ENCODE data around the gene TRNAU1AP.
"Not testable (repeated sequence)": the region's sequence is repeated elsewhere in the genome, so short reads cannot be mapped to it uniquely, and the experiment has no call there.

The TRNAU1AP gene

GRCh38 chr1:28560886-28561285, 8.0 kb downstream of the TRNAU1AP start:
- no peak overlapping the region for H3K4me3 ChIP-seq
- TF ChIP-seq POLR2AphosphoS5 (IDR thresholded peaks at IDR 0.05; ENCODE audit: borderline replicate concordance, low read depth, low read length) (no peak), EZH2 (IDR thresholded peaks at IDR 0.05) (no peak), FOXP2 (optimal IDR thresholded peaks at IDR 0.05; ENCODE audit: control extremely low read depth, extremely low read length, insufficient read depth) (no peak)
- no peak overlapping the region for H3K27ac ChIP-seq
- no peak overlapping the region for H3K9ac ChIP-seq (ENCODE audit: insufficient read length)
- H3K9me3 ChIP-seq (ENCODE audit: low read depth, low read length), result no peaks in the 10 kb centered on the region
- no peak for DNase-seq (ENCODE audit: low read depth, low spot score)
- peaks cover 46% of the 10 kb centered on the region for H3K36me3 ChIP-seq (ENCODE audit: insufficient read depth, low read length)

- Histone ChIP-seq H3K4me3 (no peak overlapping the region), H3K9ac (ENCODE audit: insufficient read length) (no peak overlapping the region), H3K27ac (no peak overlapping the region), H3K36me3 (ENCODE audit: insufficient read depth, low read length) (peaks cover 57% of the 10 kb centered on the region), H3K9me3 (ENCODE audit: low read depth, low read length) (no peaks in the 10 kb centered on the region)
- DNase-seq (ENCODE audit: low read depth, low spot score), result no peak
- TF ChIP-seq FOXP2 (optimal IDR thresholded peaks at IDR 0.05; ENCODE audit: control extremely low read depth, extremely low read length, insufficient read depth) (no peak), POLR2AphosphoS5 (IDR thresholded peaks at IDR 0.05; ENCODE audit: borderline replicate concordance, low read depth, low read length) (no peak), EZH2 (IDR thresholded peaks at IDR 0.05) (no peak)
These were observed 11.4 kb downstream of the TRNAU1AP start for GRCh38 chr1:28564310-28564709.

GRCh38 chr1:28565040-28565439, 12.2 kb downstream of the TRNAU1AP start:
- Histone ChIP-seq H3K27ac (no peak overlapping the region), H3K9ac (ENCODE audit: insufficient read length) (no peak overlapping the region), H3K9me3 (ENCODE audit: low read depth, low read length) (no peaks in the 10 kb centered on the region), H3K36me3 (ENCODE audit: insufficient read depth, low read length) (peaks cover 53% of the 10 kb centered on the region), H3K4me3 (no peak overlapping the region)
- TF ChIP-seq EZH2 (IDR thresholded peaks at IDR 0.05) (no peak), POLR2AphosphoS5 (IDR thresholded peaks at IDR 0.05; ENCODE audit: borderline replicate concordance, low read depth, low read length) (no peak), FOXP2 (optimal IDR thresholded peaks at IDR 0.05; ENCODE audit: control extremely low read depth, extremely low read length, insufficient read depth) (no peak)
- DNase-seq (ENCODE audit: low read depth, low spot score), result no peak

- H3K36me3 ChIP-seq (ENCODE audit: insufficient read depth, low read length), result peaks cover 50% of the 10 kb centered on the region
- H3K4me3 ChIP-seq, result no peak overlapping the region
- H3K9me3 ChIP-seq (ENCODE audit: low read depth, low read length), result no peaks in the 10 kb centered on the region
- TF ChIP-seq FOXP2 (optimal IDR thresholded peaks at IDR 0.05; ENCODE audit: control extremely low read depth, extremely low read length, insufficient read depth) (no peak), EZH2 (IDR thresholded peaks at IDR 0.05) (no peak), POLR2AphosphoS5 (IDR thresholded peaks at IDR 0.05; ENCODE audit: borderline replicate concordance, low read depth, low read length) (no peak)
- H3K27ac ChIP-seq, result no peak overlapping the region
- no peak overlapping the region for H3K9ac ChIP-seq (ENCODE audit: insufficient read length)
- DNase-seq (ENCODE audit: low read depth, low spot score), result no peak
These were observed 12.8 kb downstream of the TRNAU1AP start for GRCh38 chr1:28565726-28566125.

GRCh38 chr1:28566931-28567330, 14.0 kb downstream of the TRNAU1AP start:
- H3K27ac ChIP-seq, result no peak overlapping the region
- DNase-seq (ENCODE audit: low read depth, low spot score), result no peak
- peaks cover 44% of the 10 kb centered on the region for H3K36me3 ChIP-seq (ENCODE audit: insufficient read depth, low read length)
- no peak overlapping the region for H3K4me3 ChIP-seq
- H3K9me3 ChIP-seq (ENCODE audit: low read depth, low read length), result no peaks in the 10 kb centered on the region
- H3K9ac ChIP-seq (ENCODE audit: insufficient read length), result no peak overlapping the region
- TF ChIP-seq POLR2AphosphoS5 (IDR thresholded peaks at IDR 0.05; ENCODE audit: borderline replicate concordance, low read depth, low read length) (no peak), FOXP2 (optimal IDR thresholded peaks at IDR 0.05; ENCODE audit: control extremely low read depth, extremely low read length, insufficient read depth) (no peak), EZH2 (IDR thresholded peaks at IDR 0.05) (no peak)

- H3K36me3 ChIP-seq (ENCODE audit: insufficient read depth, low read length), result peaks cover 29% of the 10 kb centered on the region
- no peak overlapping the region for H3K9ac ChIP-seq (ENCODE audit: insufficient read length)
- H3K9me3 ChIP-seq (ENCODE audit: low read depth, low read length), result no peaks in the 10 kb centered on the region
- no peak for DNase-seq (ENCODE audit: low read depth, low spot score)
- no peak overlapping the region for H3K4me3 ChIP-seq
- H3K27ac ChIP-seq, result no peak overlapping the region
- TF ChIP-seq FOXP2 (optimal IDR thresholded peaks at IDR 0.05; ENCODE audit: control extremely low read depth, extremely low read length, insufficient read depth) (no peak), POLR2AphosphoS5 (IDR thresholded peaks at IDR 0.05; ENCODE audit: borderline replicate concordance, low read depth, low read length) (no peak), EZH2 (IDR thresholded peaks at IDR 0.05) (no peak)
These were observed 19.0 kb downstream of the TRNAU1AP start for GRCh38 chr1:28571911-28572310.

GRCh38 chr1:28572891-28573290, 20.0 kb downstream of the TRNAU1AP start:
- not testable (repeated sequence) for DNase-seq (ENCODE audit: low read depth, low spot score); H3K27ac ChIP-seq; H3K9ac ChIP-seq (ENCODE audit: insufficient read length); H3K9me3 ChIP-seq (ENCODE audit: low read depth, low read length); H3K4me3 ChIP-seq
- H3K36me3 ChIP-seq (ENCODE audit: insufficient read depth, low read length), result peaks cover 32% of the 10 kb centered on the region

GRCh38 chr1:28573564-28573963, 20.7 kb downstream of the TRNAU1AP start:
- no peak overlapping the region for H3K27ac ChIP-seq
- no peak for TF ChIP-seq POLR2AphosphoS5 (IDR thresholded peaks at IDR 0.05; ENCODE audit: borderline replicate concordance, low read depth, low read length)
- no peak for TF ChIP-seq EZH2 (IDR thresholded peaks at IDR 0.05)
- no peak for TF ChIP-seq FOXP2 (optimal IDR thresholded peaks at IDR 0.05; ENCODE audit: control extremely low read depth, extremely low read length, insufficient read depth)
- DNase-seq (ENCODE audit: low read depth, low spot score), result no peak
- H3K9me3 ChIP-seq (ENCODE audit: low read depth, low read length), result no peaks in the 10 kb centered on the region
- H3K9ac ChIP-seq (ENCODE audit: insufficient read length), result no peak overlapping the region
- H3K36me3 ChIP-seq (ENCODE audit: insufficient read depth, low read length), result peaks cover 32% of the 10 kb centered on the region
- no peak overlapping the region for H3K4me3 ChIP-seq

GRCh38 chr1:28577052-28577678, 24.3 kb downstream of the TRNAU1AP start:
- Histone ChIP-seq H3K4me3 (no peak overlapping the region), H3K9ac (ENCODE audit: insufficient read length) (no peak overlapping the region), H3K36me3 (ENCODE audit: insufficient read depth, low read length) (peaks cover 51% of the 10 kb centered on the region), H3K27ac (peak overlapping the region; percentile 67), H3K9me3 (ENCODE audit: low read depth, low read length) (no peaks in the 10 kb centered on the region)
- TF ChIP-seq FOXP2 (optimal IDR thresholded peaks at IDR 0.05; ENCODE audit: control extremely low read depth, extremely low read length, insufficient read depth) (no peak), EZH2 (IDR thresholded peaks at IDR 0.05) (no peak), POLR2AphosphoS5 (IDR thresholded peaks at IDR 0.05; ENCODE audit: borderline replicate concordance, low read depth, low read length) (no peak; the same call in 1 of the 2 replicates)
- DNase-seq (ENCODE audit: low read depth, low spot score), result no peak

All from SK-N-MC (cell line).